MM.1S (cell line): ENCODE results near the gene LIPA.

ENCODE experiments used
- DNase-seq: peaks from one replicate; pipeline ENCODE4 v3.0.0-alpha.2; 2015
- H2AFZ ChIP-seq: fragments of 300-600 bp; sonication (generic); 2 replicates; pipeline ENCODE4 v1.6.0; 2016; ENCODE audit warnings: antibody characterized with exemption, low read length
- H3F3A ChIP-seq: fragments of 300-600 bp; sonication (generic); 2 replicates; pipeline ENCODE4 v1.6.1; 2016; ENCODE audit warnings: mild to moderate bottlenecking, antibody characterized with exemption, low read length, moderate library complexity, mixed read lengths; ENCODE audit not compliant: insufficient read depth
- H3K27ac ChIP-seq: fragments of 300-600 bp; sonication (generic); 2 replicates; pipeline ENCODE4 v1.5.1; 2016; ENCODE audit warnings: mild to moderate bottlenecking, low read length
- H3K27me3 ChIP-seq: fragments of 300-600 bp; sonication (generic); replicated peaks from 2 replicates; pipeline ENCODE4 v1.6.0; 2016; ENCODE audit warnings: low read length; ENCODE audit not compliant: insufficient read depth
- H3K36me3 ChIP-seq: fragments of 300-600 bp; sonication (generic); replicated peaks from 2 replicates; pipeline ENCODE4 v1.6.1; 2016; ENCODE audit warnings: mild to moderate bottlenecking, low read length, mixed read lengths; ENCODE audit not compliant: insufficient read depth
- H3K4me1 ChIP-seq: fragments of 300-600 bp; sonication (generic); 2 replicates; pipeline ENCODE4 v1.6.1; 2016; ENCODE audit warnings: low read length, mixed read lengths
- H3K4me2 ChIP-seq: fragments of 300-600 bp; sonication (generic); 2 replicates; pipeline ENCODE4 v1.6.0; 2016; ENCODE audit warnings: low read depth, low read length
- H3K4me3 ChIP-seq: fragments of 300-600 bp; sonication (generic); 2 replicates; pipeline ENCODE4 v1.5.1; 2016; ENCODE audit warnings: low read length, mixed read lengths
- H3K79me2 ChIP-seq: fragments of 300-600 bp; sonication (generic); 2 replicates; pipeline ENCODE4 v1.6.1; 2016; ENCODE audit warnings: mixed run types, low read length, mixed read lengths
- H3K9ac ChIP-seq: fragments of 300-600 bp; sonication (generic); 2 replicates; pipeline ENCODE4 v1.6.1; 2016; ENCODE audit warnings: low read length, mixed read lengths
- H3K9me2 ChIP-seq: fragments of 300-600 bp; sonication (generic); replicated peaks from 2 replicates; pipeline ENCODE4 v1.6.1; 2016; ENCODE audit warnings: mild to moderate bottlenecking, low read length, mixed read lengths; ENCODE audit not compliant: insufficient read depth
- H3K9me3 ChIP-seq: fragments of 300-600 bp; sonication (generic); replicated peaks from 2 replicates; pipeline ENCODE4 v1.6.1; 2016; ENCODE audit warnings: mild to moderate bottlenecking, low read length, mixed read lengths; ENCODE audit not compliant: insufficient read depth
- H4K20me1 ChIP-seq: fragments of 300-600 bp; sonication (generic); 2 replicates; pipeline ENCODE4 v1.6.1; 2016; ENCODE audit warnings: mild to moderate bottlenecking, low read length, moderate library complexity, mixed read lengths; ENCODE audit not compliant: insufficient read depth
- CTCF ChIP-seq: fragments of 300-600 bp; sonication (generic); IDR thresholded peaks from 2 replicates; pipeline ENCODE4 v1.5.1; 2016; ENCODE audit warnings: antibody characterized with exemption, low read length, mixed read lengths
- EZH2 ChIP-seq: fragments of 300-600 bp; sonication (generic); optimal IDR thresholded peaks from 2 replicates; pipeline ENCODE3; 2017; ENCODE audit warnings: low read depth, mild to moderate bottlenecking, antibody characterized with exemption, low read length, mixed read lengths
- EZH2phosphoT487 ChIP-seq: fragments of 300-600 bp; sonication (generic); IDR thresholded peaks from 2 replicates; pipeline ENCODE4 v1.6.1; 2018; ENCODE audit warnings: antibody characterized with exemption, low read length

Gene LIPA

GRCh38 chr10:89297791-89298190, 46.2 kb upstream of the LIPA start:
- H3K36me3 ChIP-seq = no peaks in the 10 kb centered on the region
- H3K4me1 ChIP-seq = peaks cover 6% of the 10 kb centered on the region; the same call in 1 of the 2 replicates
- H3K9me3 ChIP-seq = no peaks in the 10 kb centered on the region
- no peak for TF ChIP-seq CTCF
- no peak for TF ChIP-seq EZH2phosphoT487
- TF ChIP-seq EZH2 = no peak
- no peak overlapping the region for H3K27ac ChIP-seq
- no peaks in the 10 kb centered on the region for H3K9me2 ChIP-seq
- no peak overlapping the region for H3K4me2 ChIP-seq
- H3K9ac ChIP-seq = no peak overlapping the region
- peaks cover 20% of the 10 kb centered on the region; the same call in 1 of the 2 replicates for H3F3A ChIP-seq
- H4K20me1 ChIP-seq = no peaks in the 10 kb centered on the region
- no peak for DNase-seq
- H3K27me3 ChIP-seq = peaks cover 48% of the 10 kb centered on the region
- H3K4me3 ChIP-seq = no peak overlapping the region
- H2AFZ ChIP-seq = no peak overlapping the region
- no peaks in the 10 kb centered on the region for H3K79me2 ChIP-seq

- Histone ChIP-seq H3K36me3 (no peaks in the 10 kb centered on the region), H3K9me2 (no peaks in the 10 kb centered on the region), H3F3A (peaks cover 20% of the 10 kb centered on the region; the same call in 1 of the 2 replicates), H3K4me3 (no peak overlapping the region), H2AFZ (no peak overlapping the region), H3K4me1 (peaks cover 6% of the 10 kb centered on the region; the same call in 1 of the 2 replicates), H3K4me2 (no peak overlapping the region), H4K20me1 (no peaks in the 10 kb centered on the region), H3K79me2 (no peaks in the 10 kb centered on the region), H3K9ac (no peak overlapping the region), H3K9me3 (no peaks in the 10 kb centered on the region), H3K27me3 (peaks cover 44% of the 10 kb centered on the region), H3K27ac (no peak overlapping the region)
- no peak for TF ChIP-seq EZH2phosphoT487
- TF ChIP-seq CTCF = no peak
- TF ChIP-seq EZH2 = no peak
- no peak for DNase-seq
Observed at GRCh38 chr10:89297356-89297755, 45.8 kb upstream of the LIPA start.

GRCh38 chr10:89296220-89296648, 44.7 kb upstream of the LIPA start:
- H3K27me3 ChIP-seq = peaks cover 36% of the 10 kb centered on the region
- peaks cover 3% of the 10 kb centered on the region; the same call in 1 of the 2 replicates for H3K4me1 ChIP-seq
- no peak overlapping the region for H3K4me2 ChIP-seq
- no peak for DNase-seq
- H3K79me2 ChIP-seq = no peaks in the 10 kb centered on the region
- no peaks in the 10 kb centered on the region for H4K20me1 ChIP-seq
- H3F3A ChIP-seq = peaks cover 10% of the 10 kb centered on the region; the same call in 1 of the 2 replicates
- TF ChIP-seq EZH2 (no peak), EZH2phosphoT487 (no peak), CTCF (no peak)
- no peak overlapping the region for H3K27ac ChIP-seq
- no peak overlapping the region for H2AFZ ChIP-seq
- H3K36me3 ChIP-seq = no peaks in the 10 kb centered on the region
- H3K9ac ChIP-seq = no peak overlapping the region
- no peaks in the 10 kb centered on the region for H3K9me2 ChIP-seq
- no peak overlapping the region for H3K4me3 ChIP-seq
- no peaks in the 10 kb centered on the region for H3K9me3 ChIP-seq
